NCI-H82 treated with DMSO at 0.1 percent for 48 hours (cell line): ENCODE measurements around the gene ADAM8.
A peak's percentile ranks its signal among the peaks of the same experiment; 100 is the strongest.
"Not testable (repeated sequence)": the region's sequence is repeated elsewhere in the genome, so short reads cannot be mapped to it uniquely, and the experiment has no call there.

Source experiments
- DNase-seq: peaks from one replicate; lab custom pipeline; 2025; ENCODE audit not compliant: unreplicated experiment; lab: John Stamatoyannopoulos, UW

ADAM8 gene

GRCh38 chr10:133269367-133269766 is 7.3 kb downstream of the ADAM8 start:
- DNase-seq = no peak

GRCh38 chr10:133268532-133268931 is 8.1 kb downstream of the ADAM8 start:
- no peak for DNase-seq

DNA sequence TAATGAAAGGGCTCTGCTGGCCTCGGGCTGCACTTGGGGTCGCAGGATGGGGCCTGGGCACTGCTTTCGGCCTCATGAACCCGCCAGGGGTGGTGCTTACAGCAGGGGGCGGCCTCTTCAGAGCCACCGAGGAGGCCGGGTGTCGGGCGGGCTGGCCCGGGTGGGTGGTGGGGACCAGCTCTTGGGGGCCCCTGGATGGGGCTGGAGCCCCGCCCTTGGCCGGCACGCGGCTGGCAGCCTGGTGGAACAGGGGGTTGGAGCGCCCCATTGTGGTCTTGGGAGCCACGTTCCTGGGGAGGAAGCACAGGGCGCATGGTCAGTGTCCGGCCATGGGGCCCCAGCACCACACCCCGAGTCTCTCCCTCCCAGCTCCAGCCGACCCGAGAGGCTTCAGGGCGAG is 8.8 kb downstream of the ADAM8 start:
- DNase-seq = no peak

GRCh38 chr10:133267293-133267692 is 9.4 kb downstream of the ADAM8 start:
- DNase-seq = no peak

GRCh38 chr10:133266056-133266795 is 10.4 kb downstream of the ADAM8 start:
- DNase-seq = no peak

- not testable (repeated sequence) for DNase-seq
Measured at GRCh38 chr10:133265052-133265451, 11.6 kb downstream of the ADAM8 start.

GRCh38 chr10:133264461-133264860 is 12.2 kb downstream of the ADAM8 start:
- no peak for DNase-seq

GRCh38 chr10:133263674-133264073 is 13.0 kb downstream of the ADAM8 start:
- no peak for DNase-seq

- DNase-seq = no peak
Measured at GRCh38 chr10:133262696-133263095, 14.0 kb downstream of the ADAM8 start.

DNA sequence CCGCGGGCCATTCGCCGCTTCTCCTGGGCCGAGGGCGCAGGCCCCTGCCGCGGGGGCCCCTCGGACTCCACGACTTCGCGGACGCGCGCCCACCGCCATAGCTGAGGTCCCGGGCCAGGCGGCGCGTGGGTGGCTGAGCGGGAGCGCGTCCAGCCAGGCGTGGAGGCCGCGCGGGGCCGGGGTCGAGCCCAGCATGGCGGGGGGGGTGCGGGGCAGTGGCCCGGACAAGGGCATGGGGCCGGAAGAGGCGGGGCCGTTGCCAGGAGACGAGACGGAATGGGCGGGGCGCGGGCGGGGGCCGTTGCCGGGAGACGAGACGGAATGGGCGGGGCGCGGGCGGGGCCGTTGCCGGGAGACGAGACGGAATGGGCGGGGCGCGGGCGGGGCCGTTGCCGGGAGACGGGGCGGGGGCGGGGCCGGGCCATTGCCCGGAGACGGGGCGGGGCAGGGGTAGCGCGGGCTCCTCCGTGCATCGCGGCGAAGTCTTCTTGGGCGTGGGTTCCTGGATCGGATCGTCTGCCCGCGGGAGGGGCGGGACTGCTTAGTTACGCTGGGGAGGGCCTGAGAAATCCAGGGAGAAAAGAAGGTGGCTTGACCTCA is 14.8 kb downstream of the ADAM8 start:
- DNase-seq = peak; percentile 18

- no peak for DNase-seq
Measured at GRCh38 chr10:133260895-133261725, 15.6 kb downstream of the ADAM8 start.

DNA sequence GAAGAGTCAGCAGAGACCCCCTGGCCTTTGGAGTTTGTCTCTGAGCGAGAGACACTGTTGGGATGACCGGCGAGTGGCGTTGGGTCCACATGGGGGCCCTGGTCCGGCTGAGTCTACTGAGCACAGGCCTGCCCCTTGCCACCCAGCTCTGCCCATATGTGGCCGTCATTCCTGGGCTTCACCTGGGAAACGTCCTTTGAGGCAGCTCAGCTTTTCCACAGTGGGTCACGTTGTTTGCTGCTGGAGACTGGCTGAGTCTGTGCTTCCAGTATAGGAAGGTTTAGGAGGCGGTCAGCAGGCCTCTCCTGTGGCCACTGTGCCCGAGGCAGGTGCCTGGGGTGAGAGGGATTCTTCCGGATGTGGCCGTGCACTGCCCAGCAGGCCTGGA is 17.1 kb downstream of the ADAM8 start:
- no peak for DNase-seq

DNA sequence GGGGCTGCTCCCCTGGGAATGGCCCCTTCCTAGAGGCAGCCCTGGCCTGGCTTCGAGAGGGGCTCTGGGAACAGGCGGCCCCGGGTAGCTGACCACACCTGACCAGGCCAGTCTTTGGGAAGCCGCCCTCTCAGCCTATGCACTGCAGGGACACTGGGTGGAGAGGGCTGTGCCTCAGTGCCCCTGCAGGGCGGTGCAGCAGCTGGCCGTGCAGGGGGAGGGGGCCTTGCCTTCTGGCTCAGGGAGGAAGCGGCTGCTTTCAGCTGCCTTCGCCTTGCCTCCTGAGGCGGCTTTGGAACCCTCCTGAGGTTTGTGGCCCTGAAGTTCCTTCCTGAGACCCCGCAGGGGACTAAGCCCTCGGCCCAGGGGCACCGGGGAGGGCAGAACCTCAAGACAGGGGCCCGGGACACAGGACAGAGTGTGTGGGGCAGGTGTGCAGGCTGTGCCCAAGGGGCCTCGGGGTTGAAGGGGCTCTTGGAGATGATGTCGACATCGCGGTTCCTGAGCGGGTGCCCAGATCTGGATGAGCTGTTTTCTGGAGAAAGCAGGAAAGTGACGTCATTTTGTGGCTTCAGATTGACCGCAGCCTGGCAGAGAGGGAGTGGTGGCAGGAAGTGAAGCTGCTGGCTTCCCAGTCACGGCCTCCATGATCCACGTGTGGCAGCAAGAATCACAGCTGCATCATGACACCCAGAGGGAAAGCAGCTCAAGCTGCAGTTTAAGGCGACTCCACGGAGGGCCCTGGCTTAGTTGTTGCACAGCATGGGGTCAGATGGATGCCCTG is 17.7 kb downstream of the ADAM8 start:
- DNase-seq = no peak

GRCh38 chr10:133258066-133258817 is 18.4 kb downstream of the ADAM8 start:
- no peak for DNase-seq

- DNase-seq = no peak
Measured at GRCh38 chr10:133257489-133258065, 19.1 kb downstream of the ADAM8 start.

GRCh38 chr10:133255323-133255722 is 21.3 kb downstream of the ADAM8 start:
- no peak for DNase-seq

DNA sequence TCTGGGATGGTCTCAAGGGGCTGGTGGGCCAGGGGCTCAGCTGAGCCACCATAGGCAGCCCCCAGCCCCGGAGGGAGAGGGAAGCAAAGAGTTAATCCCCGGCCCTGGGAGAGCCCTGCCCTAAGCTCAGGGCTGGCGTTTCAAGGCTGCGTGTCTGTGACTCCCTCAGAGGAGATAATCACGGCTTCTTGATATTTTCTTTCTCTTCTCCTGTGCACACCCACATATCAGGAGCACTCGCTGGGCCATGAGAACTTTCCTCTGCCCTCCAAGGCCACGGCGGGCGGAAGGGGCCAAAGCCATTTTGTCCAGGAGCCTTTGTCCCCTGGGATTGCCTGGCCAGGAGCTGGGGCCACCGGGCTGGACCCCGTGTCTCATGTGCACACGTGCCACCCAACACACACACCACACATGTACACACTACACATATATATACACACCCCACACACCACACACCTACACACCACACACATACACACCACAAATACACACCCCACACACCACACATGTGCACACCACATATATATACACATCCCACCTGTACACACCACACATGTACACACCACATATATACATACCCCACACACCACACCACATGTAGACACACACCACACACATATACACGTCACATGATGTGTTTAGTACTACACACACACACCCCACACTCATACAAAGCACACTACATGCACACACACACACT is 22.1 kb downstream of the ADAM8 start:
- DNase-seq = no peak

GRCh38 chr10:133253361-133253955 is 23.2 kb downstream of the ADAM8 start:
- no peak for DNase-seq

- DNase-seq = no peak
Measured at GRCh38 chr10:133252223-133252552, 24.5 kb downstream of the ADAM8 start.
